ENCODE data around the gene CMSS1. TPM values are rescaled to one million over a fixed set of nuclear protein-coding genes. Genes with fewer than 3 reads are reported as not detected.

Gene CMSS1
- total RNA-seq, 1 donor from 2014 or later: 41.1 TPM

- ChIA-PET CTCF (no interaction called here), POLR2A (no interaction called here)
- TF ChIP-seq, protein P1, sequence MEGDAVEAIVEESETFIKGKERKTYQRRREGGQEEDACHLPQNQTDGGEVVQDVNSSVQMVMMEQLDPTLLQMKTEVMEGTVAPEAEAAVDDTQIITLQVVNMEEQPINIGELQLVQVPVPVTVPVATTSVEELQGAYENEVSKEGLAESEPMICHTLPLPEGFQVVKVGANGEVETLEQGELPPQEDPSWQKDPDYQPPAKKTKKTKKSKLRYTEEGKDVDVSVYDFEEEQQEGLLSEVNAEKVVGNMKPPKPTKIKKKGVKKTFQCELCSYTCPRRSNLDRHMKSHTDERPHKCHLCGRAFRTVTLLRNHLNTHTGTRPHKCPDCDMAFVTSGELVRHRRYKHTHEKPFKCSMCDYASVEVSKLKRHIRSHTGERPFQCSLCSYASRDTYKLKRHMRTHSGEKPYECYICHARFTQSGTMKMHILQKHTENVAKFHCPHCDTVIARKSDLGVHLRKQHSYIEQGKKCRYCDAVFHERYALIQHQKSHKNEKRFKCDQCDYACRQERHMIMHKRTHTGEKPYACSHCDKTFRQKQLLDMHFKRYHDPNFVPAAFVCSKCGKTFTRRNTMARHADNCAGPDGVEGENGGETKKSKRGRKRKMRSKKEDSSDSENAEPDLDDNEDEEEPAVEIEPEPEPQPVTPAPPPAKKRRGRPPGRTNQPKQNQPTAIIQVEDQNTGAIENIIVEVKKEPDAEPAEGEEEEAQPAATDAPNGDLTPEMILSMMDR (IDR thresholded peaks at IDR 0.05): no peak
- Mint-ChIP-seq H3K36me3 (ENCODE audit: low read depth) (peaks cover 2% of the 10 kb centered on the region), H3K4me1 (peaks cover 17% of the 10 kb centered on the region), H3K27me3 (no peaks in the 10 kb centered on the region), H3K4me3 (no peak overlapping the region), H3K9me3 (no peaks in the 10 kb centered on the region), H3K27ac (no peak overlapping the region)
- intact Hi-C loops (cut with micrococcal nuclease): no loop called here
- ATAC-seq (ENCODE audit: low read depth) (no peak), DNase-seq (no peak)
Measured at GRCh38 chr3:99871231-99872045, 53.8 kb downstream of the CMSS1 start.

- Mint-ChIP-seq H3K36me3 (ENCODE audit: low read depth) (peaks cover 2% of the 10 kb centered on the region), H3K9me3 (no peaks in the 10 kb centered on the region), H3K27me3 (no peaks in the 10 kb centered on the region), H3K27ac (no peak overlapping the region), H3K4me1 (peaks cover 22% of the 10 kb centered on the region), H3K4me3 (no peak overlapping the region)
- ATAC-seq (ENCODE audit: low read depth) (no peak), DNase-seq (no peak)
- CTCF ChIA-PET: interaction anchor here (1.0 kb wide), 1 partner anchor 196 kb away, joined by 3 read pairs; no protein-coding TSS in a partner anchor
- TF ChIP-seq, protein P1 (IDR thresholded peaks at IDR 0.05): no peak
- POLR2A ChIA-PET: interaction anchor here (0.7 kb wide), 1 partner anchor 145 kb away, joined by 3 read pairs; no protein-coding TSS in a partner anchor
- intact Hi-C loops (cut with micrococcal nuclease): no loop called here
Measured at GRCh38 chr3:99872923-99873254, 55.2 kb downstream of the CMSS1 start.

DNA sequence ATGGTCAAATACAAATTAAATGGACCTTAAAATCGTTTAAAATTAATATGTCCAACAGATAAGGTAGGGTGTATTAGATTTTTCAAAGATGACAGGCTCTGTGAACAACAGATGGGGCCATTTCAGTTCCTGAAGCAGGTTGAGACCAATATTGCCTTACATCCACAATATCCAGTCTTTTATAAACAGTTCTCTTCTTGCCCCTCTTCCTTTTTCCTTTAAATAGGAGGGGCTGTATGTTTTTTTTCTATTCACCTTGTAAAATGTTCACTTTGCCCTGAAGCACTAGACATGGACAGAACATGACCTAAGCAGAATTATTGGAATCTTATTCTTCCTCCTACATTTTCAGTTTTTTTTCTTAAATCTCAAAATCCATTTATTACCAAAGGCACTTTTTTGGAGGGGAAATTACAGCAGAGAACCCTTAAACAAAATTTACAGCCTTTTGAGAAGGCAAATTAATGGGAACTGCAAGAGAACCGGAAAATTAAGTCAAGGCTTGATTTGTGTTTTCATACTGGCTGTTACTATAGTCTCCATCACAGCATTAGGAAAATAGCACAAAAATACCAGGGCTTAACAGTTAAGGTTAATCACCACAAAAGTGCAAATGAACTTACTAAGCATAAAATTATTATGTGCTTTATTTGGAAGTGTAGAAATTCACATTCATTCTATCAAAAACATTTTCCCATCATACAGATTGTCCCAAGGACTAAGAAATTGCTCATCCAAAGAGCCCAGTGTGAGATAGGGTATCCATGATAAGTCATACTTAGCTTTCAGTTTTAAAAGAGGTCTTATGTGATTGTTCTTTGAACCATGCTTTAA lies 55.8 kb downstream of the CMSS1 start:
- Mint-ChIP-seq H3K27ac (no peak overlapping the region), H3K4me3 (no peak overlapping the region), H3K4me1 (peaks cover 23% of the 10 kb centered on the region), H3K27me3 (no peaks in the 10 kb centered on the region), H3K9me3 (no peaks in the 10 kb centered on the region), H3K36me3 (ENCODE audit: low read depth) (no peaks in the 10 kb centered on the region)
- no peak for ATAC-seq (ENCODE audit: low read depth)
- intact Hi-C loops (cut with micrococcal nuclease): no loop called here
- no peak for DNase-seq
- CTCF ChIA-PET: interaction anchor here (1.0 kb wide), 1 partner anchor 195 kb away, joined by 3 read pairs; no protein-coding TSS in a partner anchor
- POLR2A ChIA-PET: no interaction called here
- TF ChIP-seq, protein P1 (IDR thresholded peaks at IDR 0.05): no peak

GRCh38 chr3:99874237-99875002 lies 56.8 kb downstream of the CMSS1 start:
- no peaks in the 10 kb centered on the region for H3K36me3 Mint-ChIP-seq (ENCODE audit: low read depth)
- DNase-seq (no peak), ATAC-seq (ENCODE audit: low read depth) (no peak)
- H3K4me3 Mint-ChIP-seq: no peak overlapping the region
- no peak overlapping the region for H3K27ac Mint-ChIP-seq
- POLR2A ChIA-PET: no interaction called here
- TF ChIP-seq, protein P1 (IDR thresholded peaks at IDR 0.05): no peak
- CTCF ChIA-PET: interaction anchor here (0.9 kb wide), 1 partner anchor 43 kb away, joined by 7 read pairs; no protein-coding TSS in a partner anchor
- peaks cover 26% of the 10 kb centered on the region for H3K4me1 Mint-ChIP-seq
- H3K27me3 Mint-ChIP-seq: no peaks in the 10 kb centered on the region
- intact Hi-C loops (cut with micrococcal nuclease): no loop called here
- no peaks in the 10 kb centered on the region for H3K9me3 Mint-ChIP-seq

All from activated B cell treated with CpG ODN at 0.5 μM for 24 hours (primary cell).